Lower leg skin (tissue), 3 donors: ENCODE results near the gene TBC1D13.

Experiments used
- CTCF ChIP-seq, 3 donors: fragments of 450-650 bp; IDR thresholded peaks; one replicate each; pipeline ENCODE4 v1.5.1; 2016; ENCODE audit warnings: antibody characterized with exemption in 3 of 3, mild to moderate bottlenecking in 3 of 3, moderate library complexity in 2 of 3
- POLR2A ChIP-seq, 2 donors: fragments of 450-650 bp; IDR thresholded peaks; one replicate each; pipeline ENCODE4 v1.6.1; 2016 to 2017; ENCODE audit warnings: antibody characterized with exemption in 2 of 2, mild to moderate bottlenecking in 1 of 2, moderate library complexity in 1 of 2

DNA sequence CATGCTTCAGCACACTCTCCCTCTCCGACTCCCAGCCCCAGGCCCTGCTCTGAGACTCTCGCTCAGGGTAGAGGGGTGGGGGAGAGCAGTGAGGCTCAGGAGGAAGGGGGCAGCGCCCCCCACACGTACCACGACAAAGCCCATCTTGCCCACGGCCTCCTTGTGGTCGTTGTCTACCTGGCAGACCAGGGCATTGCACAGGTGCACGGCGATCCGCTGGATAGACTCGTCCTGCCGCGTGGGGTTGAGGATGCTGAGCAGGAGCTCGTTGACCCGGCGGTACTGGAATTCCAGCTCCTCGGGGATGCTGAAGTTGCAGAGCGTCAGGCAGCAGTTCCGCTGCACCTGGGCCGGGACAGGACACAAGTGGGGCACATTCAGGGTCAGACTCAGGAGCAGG lies 44.7 kb upstream of the TBC1D13 start:
- no peak for TF ChIP-seq CTCF (IDR thresholded peaks at IDR 0.05)
- TF ChIP-seq POLR2A (IDR thresholded peaks at IDR 0.05), result no peak
